ENCODE data around the gene FLT3. TPM values are rescaled to one million over a fixed set of nuclear protein-coding genes. Genes with fewer than 3 reads are reported as not detected.
"Not testable (repeated sequence)": the region's sequence is repeated elsewhere in the genome, so short reads cannot be mapped to it uniquely, and the experiment has no call there.

Gene FLT3
- under 1 TPM in 2 of 3 donors, not detected in 1; 0.08 to 0.11 TPM for total RNA-seq

DNA sequence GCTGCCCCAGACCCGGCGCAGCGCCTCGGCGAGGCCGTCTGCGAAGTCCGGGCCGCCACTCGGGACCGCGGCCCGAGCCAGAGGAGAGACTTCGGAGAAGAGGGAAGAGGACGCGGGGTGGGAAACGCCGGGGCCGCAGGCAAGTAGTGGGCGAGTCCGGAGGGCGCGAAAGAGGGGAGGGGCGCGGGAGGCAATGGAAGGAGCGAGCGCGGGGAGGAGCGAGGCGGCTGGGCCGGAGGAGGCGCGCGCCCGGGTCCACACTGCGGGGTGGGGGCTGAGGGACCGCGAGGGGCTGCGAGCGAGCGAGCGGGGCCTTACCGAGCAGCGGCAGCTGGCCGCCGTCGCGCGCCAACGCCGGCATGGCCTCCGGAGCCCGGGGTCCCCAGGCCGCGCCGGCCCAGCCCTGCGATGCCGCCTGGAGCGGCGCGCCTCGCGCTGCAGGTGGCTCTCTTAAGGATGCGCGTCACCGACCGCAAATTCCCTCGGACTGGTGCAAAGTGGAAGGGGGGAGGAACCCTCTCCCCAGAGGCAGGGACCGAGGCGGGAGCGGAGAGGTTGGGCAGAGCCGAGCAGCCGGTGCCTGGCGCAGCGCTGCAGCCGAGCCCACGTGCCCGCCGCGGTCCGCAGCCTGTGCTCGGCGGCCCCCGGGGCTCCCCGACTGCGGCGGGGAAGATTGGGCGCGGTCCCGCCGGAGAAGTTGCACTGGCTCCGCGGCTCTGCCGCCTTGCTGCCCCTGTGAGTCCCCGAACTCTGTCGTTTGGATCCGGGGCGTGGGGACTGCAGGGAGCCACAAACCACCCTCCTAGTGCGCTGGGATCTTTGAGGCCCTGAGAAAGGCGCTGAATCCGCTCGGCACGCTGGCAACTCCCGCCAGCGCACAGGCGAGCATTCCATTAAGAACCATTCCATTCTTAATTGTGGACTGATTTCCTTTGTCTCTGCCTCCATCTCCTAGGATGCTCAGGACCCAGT is at the start of gene FLT3:
Gene FLT3, minus strand, starts transcription at position 427 of the 972 bp plus-strand sequence. Its CDS starts 66 bp downstream, at position 361.
- ATAC-seq = peak; percentile 81 to 87
- Mint-ChIP-seq H3K4me3 (peak within 1 kb of the TSS; percentile 56), H3K4me1 (ENCODE audit: low read depth) (peaks cover 9% of the 10 kb centered on the region), H3K36me3 (ENCODE audit: insufficient read depth) (no peaks in the 10 kb centered on the region), H3K27me3 (ENCODE audit: low read depth) (peaks cover 52% of the 10 kb centered on the region), H3K9me3 (no peaks in the 10 kb centered on the region)
- no peak for DNase-seq

DNA sequence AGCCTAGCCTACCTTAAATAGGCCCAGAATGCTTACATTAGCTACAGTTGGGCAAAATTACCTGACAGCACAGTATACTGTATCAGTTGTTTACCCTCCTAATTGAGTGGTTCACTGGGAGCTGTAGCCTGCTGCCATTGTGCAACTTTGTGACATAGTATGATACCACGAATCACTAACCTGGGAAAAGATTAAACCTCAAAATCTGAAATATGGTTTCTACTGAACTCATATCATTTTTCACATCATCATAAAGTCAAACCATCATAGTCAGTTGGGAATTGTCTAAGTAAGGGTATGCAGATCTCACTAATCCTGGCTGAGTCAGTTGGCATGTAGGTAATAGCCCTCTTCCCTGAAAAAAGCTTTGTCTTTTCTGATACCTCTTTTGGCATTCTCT is 47.1 kb upstream of the FLT3 start:
- H3K27me3 Mint-ChIP-seq (ENCODE audit: low read depth) = no peaks in the 10 kb centered on the region
- no peak overlapping the region for H3K4me3 Mint-ChIP-seq
- H3K36me3 Mint-ChIP-seq (ENCODE audit: insufficient read depth) = peaks cover 2% of the 10 kb centered on the region
- peaks cover 56% of the 10 kb centered on the region for H3K4me1 Mint-ChIP-seq (ENCODE audit: low read depth)
- no peak for DNase-seq
- no peaks in the 10 kb centered on the region for H3K9me3 Mint-ChIP-seq
- peak; percentile 85 to 89 for ATAC-seq

DNA sequence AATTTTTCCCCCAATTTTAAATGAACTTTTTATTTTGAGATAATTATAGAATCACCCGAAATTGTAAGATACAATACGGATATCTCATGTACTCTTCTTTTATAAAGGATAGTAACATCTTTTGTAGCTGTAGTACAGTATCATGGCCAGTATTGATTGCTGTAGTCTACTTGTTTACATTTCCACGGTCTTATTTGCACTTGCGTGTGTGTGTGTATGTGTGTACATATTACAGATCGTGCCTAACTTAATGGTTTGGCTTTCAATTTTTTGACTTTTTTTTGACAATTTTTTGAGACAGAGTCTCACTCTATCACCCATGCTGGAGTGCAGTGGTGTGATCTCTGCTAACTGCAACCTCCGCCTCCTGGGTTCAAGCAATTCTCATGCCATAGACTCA is 44.7 kb upstream of the FLT3 start:
- Mint-ChIP-seq H3K27me3 (ENCODE audit: low read depth) (no peaks in the 10 kb centered on the region), H3K4me1 (ENCODE audit: low read depth) (peaks cover 67% of the 10 kb centered on the region), H3K36me3 (ENCODE audit: insufficient read depth) (peaks cover 2% of the 10 kb centered on the region), H3K9me3 (no peaks in the 10 kb centered on the region), H3K4me3 (no peak overlapping the region)
- ATAC-seq (no peak), DNase-seq (no peak)

DNA sequence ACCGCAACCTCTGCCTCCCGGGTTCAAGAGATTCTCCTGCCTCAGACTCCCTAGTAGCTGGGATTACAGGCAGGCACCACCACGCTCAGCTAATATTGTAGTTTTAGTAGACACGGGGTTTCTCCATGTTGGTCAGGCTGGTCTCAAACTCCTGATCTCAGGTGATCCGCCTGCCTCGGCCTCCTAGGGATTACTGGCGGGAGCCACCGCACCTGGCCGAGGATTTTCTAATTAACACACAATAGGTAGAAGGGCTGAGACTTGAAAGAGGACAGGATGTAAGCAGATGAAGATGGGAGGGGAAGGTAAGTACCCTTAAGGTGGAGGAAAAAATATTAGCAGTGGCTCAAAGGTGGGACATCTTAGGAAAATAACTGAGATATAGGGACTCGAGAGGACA is 41.2 kb upstream of the FLT3 start:
- Mint-ChIP-seq H3K4me1 (ENCODE audit: low read depth) (peaks cover 59% of the 10 kb centered on the region), H3K4me3 (peak overlapping the region; percentile 54)
- ATAC-seq; H3K36me3 Mint-ChIP-seq (ENCODE audit: insufficient read depth); DNase-seq; H3K9me3 Mint-ChIP-seq; H3K27me3 Mint-ChIP-seq (ENCODE audit: low read depth): not testable (repeated sequence)

DNA sequence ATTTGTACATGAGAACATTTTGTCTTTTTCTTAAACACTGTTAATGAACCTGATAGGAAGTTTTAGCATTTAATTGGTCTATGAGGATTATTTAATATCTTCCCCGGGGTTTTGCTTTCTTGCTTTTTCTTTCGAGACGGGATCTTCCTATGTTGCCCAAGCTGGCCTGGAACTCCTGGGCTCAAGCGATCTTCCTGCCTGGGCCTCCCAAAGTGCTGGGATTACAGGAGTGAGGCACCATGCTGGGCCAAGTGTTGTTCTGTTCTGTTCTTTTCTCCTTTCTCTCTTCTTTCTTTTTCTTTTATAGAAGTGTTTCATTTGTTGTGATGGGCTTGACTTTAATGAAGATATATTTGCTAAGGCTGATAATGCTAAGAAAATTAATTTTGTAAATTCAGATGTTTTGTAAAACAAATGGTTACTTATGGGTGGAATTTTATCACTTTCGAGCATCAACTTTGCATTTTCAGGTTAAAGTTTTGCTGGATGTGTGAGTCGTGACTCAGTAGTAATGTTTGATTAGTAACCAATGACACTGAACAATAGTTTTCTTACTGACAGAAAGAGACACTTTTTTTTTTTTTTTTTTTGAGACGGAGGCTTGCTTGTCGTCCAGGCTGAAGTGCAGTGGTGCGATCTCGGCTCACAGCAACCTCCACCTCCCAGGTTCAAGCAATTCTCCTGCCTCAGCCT is 40.2 kb upstream of the FLT3 start:
- no peak for ATAC-seq
- Mint-ChIP-seq H3K4me3 (peak overlapping the region; percentile 86), H3K27me3 (ENCODE audit: low read depth) (no peaks in the 10 kb centered on the region), H3K9me3 (no peaks in the 10 kb centered on the region), H3K36me3 (ENCODE audit: insufficient read depth) (peaks cover 2% of the 10 kb centered on the region), H3K4me1 (ENCODE audit: low read depth) (peaks cover 53% of the 10 kb centered on the region)
- no peak for DNase-seq

DNA sequence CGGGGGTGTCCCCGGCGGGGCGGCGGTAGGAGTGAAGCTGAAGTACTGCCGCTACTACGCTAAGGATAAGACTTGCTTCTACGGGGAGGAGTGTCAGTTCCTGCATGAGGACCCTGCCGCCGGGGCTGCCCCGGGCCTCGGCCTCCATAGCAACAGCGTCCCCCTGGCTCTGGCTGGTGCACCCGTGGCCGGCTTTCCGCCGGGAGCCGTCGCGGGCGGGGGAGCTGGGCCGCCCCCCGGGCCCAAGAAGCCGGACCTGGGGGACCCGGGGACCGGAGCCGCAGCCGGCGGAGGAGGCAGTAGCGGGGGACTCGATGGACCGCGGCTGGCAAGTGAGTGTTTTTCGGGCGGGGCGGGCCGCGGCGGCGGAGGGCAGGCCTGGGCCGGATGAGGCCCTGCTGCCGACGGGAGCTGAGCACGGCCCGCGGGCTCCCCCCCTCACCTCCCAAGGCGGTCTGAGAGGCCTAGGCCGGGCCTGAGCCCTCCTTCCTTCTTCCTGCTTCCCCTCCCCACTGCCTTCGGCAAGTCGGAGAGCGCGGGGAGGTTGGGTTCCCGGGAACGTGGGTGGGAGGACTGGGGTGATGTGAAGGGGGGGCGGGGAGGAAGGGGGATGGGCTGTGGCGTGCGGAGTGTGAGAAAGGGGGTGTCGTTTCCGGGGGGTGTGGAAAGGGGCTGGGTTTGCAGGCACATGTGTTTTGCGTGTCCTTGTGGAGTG is 38.5 kb upstream of the FLT3 start:
- peak; percentile 68 to 72 for ATAC-seq
- Mint-ChIP-seq H3K36me3 (ENCODE audit: insufficient read depth) (peaks cover 2% of the 10 kb centered on the region), H3K9me3 (no peaks in the 10 kb centered on the region), H3K4me1 (ENCODE audit: low read depth) (peaks cover 51% of the 10 kb centered on the region), H3K27me3 (ENCODE audit: low read depth) (no peaks in the 10 kb centered on the region), H3K4me3 (peak overlapping the region; percentile 86)
- DNase-seq = peak; percentile 88

DNA sequence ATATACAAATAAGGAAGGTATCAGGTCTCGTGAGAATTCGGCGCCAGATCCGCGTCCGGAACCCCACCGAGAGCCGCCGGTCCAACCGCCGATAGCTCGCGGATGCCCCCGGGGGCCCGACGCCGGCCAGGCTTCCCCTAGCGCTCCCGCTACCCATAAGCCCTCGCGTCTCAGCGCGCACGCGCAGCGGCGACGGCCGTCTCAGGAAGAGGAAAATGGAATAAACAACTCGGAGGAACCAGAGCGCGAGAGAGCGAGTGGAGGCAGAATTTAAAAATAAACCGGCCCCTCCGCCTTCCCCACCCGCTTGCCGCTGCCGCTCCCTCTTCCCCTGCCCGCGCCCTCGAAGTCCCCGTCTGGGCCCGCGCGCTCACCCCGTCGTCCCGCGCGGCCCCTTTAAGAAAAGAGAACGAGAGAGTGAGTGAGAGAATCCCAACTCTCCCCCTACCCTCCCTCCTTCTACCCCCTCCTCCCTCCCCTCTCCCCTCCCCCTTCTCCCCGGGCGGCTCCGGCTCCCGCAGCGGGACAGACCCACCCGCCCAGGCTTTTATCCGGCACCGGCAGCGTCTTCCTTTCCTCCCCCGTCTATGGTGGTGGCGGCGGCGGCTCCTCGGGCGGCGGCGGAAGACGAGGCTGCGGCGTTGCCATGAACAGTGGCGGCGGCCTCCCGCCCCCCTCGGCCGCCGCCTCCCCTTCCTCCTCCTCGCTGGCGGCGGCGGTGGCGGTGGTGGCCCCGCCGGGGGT is 37.8 kb upstream of the FLT3 start, which contains the start of gene PAN3:
Gene PAN3, plus strand, starts transcription at position 534 of the 744 bp plus-strand sequence. Its CDS starts 113 bp downstream, at position 647.
- Mint-ChIP-seq H3K36me3 (ENCODE audit: insufficient read depth) (no peaks in the 10 kb centered on the region), H3K9me3 (no peaks in the 10 kb centered on the region), H3K4me3 (peak within 1 kb of the TSS; percentile 86), H3K4me1 (ENCODE audit: low read depth) (peaks cover 47% of the 10 kb centered on the region), H3K27me3 (ENCODE audit: low read depth) (no peaks in the 10 kb centered on the region)
- DNase-seq = peak; percentile 86
- peak; percentile 59 to 62 for ATAC-seq

DNA sequence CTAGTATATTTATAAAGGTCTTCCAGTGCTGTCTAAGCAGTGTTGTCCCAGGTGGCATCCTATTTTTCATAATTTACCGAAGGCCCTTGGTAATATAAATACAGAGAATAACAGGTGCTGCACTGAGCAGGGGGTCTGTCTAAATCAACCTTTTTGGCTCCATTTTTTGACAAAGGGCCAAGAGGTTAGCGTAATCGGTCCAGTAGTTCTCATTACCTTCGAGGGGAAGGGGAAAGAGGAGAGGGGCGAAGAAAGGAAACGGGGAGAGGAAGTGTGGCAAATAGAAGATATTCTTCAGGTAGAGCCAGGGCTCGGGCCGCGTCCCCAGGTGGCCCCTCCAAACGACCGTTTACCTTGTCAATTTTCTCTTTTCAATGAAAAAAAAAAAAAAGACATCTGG is 37.2 kb upstream of the FLT3 start:
- H3K4me1 Mint-ChIP-seq (ENCODE audit: low read depth) = peaks cover 41% of the 10 kb centered on the region
- DNase-seq (no peak), ATAC-seq (no peak)
- no peaks in the 10 kb centered on the region for H3K36me3 Mint-ChIP-seq (ENCODE audit: insufficient read depth)
- H3K4me3 Mint-ChIP-seq = peak overlapping the region; percentile 86
- H3K9me3 Mint-ChIP-seq = no peaks in the 10 kb centered on the region
- H3K27me3 Mint-ChIP-seq (ENCODE audit: low read depth) = no peaks in the 10 kb centered on the region

DNA sequence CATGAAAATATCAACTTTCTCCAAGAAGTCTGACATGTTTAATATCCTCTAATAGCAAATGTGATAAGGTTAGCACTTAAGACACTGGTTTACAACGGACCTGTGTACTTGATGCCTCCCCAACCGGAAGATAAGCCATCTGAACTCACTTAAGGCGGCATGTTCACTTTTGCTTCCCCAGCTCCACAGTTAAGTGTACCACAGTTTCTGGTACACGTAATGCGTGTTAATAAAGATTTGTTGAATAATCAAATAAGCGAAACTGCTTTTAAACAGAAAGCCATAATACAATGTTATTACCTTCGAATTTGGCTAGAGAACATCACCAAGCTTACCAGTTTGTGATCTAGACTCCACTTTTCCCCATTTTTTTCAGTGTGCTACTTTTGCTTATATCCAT is 36.5 kb upstream of the FLT3 start:
- peaks cover 34% of the 10 kb centered on the region for H3K4me1 Mint-ChIP-seq (ENCODE audit: low read depth)
- no peak for DNase-seq
- peak overlapping the region; percentile 86 for H3K4me3 Mint-ChIP-seq
- ATAC-seq = no peak
- no peaks in the 10 kb centered on the region for H3K9me3 Mint-ChIP-seq
- no peaks in the 10 kb centered on the region for H3K27me3 Mint-ChIP-seq (ENCODE audit: low read depth)
- no peaks in the 10 kb centered on the region for H3K36me3 Mint-ChIP-seq (ENCODE audit: insufficient read depth)

DNA sequence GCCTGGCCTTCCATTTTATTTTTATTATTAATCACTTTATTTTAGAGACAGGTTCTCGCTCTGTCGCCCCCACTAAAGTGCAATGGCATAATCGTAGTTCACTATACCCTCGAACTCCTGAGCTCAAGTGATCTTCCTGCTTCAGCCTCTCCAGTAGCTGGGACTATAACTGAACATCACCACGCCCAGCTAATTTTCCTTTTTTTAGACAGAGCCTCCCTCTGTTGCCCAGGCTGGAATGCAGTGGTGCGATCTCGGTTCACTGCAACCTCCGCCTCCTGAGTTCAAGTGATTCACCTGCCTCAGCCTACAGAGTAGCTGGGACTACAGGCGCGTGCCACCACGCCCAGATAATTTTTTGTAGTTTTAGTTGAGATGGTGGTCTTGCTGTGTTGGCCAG is 31.3 kb upstream of the FLT3 start:
- H3K9me3 Mint-ChIP-seq = no peaks in the 10 kb centered on the region
- H3K27me3 Mint-ChIP-seq (ENCODE audit: low read depth) = no peaks in the 10 kb centered on the region
- H3K36me3 Mint-ChIP-seq (ENCODE audit: insufficient read depth) = no peaks in the 10 kb centered on the region
- DNase-seq (no peak), ATAC-seq (no peak)
- H3K4me3 Mint-ChIP-seq = no peak overlapping the region
- H3K4me1 Mint-ChIP-seq (ENCODE audit: low read depth) = no peaks in the 10 kb centered on the region

DNA sequence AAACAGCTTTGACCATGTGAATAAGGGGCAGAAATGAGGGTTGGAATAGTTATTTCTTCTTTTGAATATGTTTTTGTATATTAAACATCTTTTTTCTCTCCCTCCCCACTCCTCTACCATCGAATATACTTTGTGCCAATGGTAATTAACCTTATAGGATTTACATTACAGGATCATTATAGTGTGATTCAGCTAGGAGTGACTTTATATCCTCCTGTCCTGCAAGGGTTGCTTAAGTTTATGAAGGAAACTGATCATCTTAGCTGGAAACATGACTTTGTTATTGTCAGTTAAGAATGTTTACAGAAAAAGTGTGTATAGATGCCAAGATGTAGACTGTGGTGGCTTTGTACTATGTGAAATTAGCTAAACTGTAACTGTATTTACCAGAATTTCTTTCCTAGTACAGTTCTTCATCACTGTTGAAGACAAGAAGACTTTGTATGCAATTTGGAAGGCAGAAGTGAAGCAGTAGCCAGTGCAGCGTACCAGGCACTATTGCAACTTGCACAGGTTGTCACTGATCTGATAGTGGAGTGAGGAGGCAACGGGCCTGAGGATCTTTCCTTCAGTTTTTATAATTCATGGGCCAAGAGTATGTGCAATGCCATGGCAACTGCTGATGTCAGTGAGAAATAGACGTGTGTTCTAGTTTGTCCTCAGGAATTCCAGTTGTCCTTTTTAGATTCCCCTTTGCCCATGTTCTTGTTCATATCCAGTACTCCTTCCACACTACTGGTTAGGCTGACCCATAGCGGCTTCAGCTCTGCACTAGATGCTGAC is 29.7 kb upstream of the FLT3 start:
- H3K27me3 Mint-ChIP-seq (ENCODE audit: low read depth) = no peaks in the 10 kb centered on the region
- no peak for ATAC-seq
- H3K4me1 Mint-ChIP-seq (ENCODE audit: low read depth) = no peaks in the 10 kb centered on the region
- no peaks in the 10 kb centered on the region for H3K9me3 Mint-ChIP-seq
- DNase-seq = no peak
- H3K4me3 Mint-ChIP-seq = no peak overlapping the region
- no peaks in the 10 kb centered on the region for H3K36me3 Mint-ChIP-seq (ENCODE audit: insufficient read depth)

DNA sequence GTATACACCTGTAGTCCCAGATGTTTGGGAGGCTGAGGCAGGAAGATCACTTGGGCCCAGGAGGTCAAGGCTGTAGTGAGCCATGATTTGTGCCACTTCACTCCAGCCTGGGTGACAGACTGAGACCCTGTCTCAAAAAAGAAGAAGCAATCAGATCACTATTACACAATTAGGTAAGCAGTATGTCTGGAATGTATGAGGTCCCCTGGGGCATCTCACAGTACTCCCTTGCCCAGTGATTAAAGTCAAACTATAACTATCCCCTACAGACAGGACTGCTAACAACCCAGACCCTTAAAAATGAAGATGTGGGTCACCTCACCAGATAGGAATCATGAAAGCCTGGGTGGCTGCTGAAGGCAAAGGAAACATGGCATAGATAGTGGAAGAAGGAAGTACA is 28.6 kb upstream of the FLT3 start:
- no peaks in the 10 kb centered on the region for H3K36me3 Mint-ChIP-seq (ENCODE audit: insufficient read depth)
- H3K4me1 Mint-ChIP-seq (ENCODE audit: low read depth) = no peaks in the 10 kb centered on the region
- ATAC-seq = no peak
- no peak overlapping the region for H3K4me3 Mint-ChIP-seq
- H3K27me3 Mint-ChIP-seq (ENCODE audit: low read depth) = no peaks in the 10 kb centered on the region
- no peak for DNase-seq
- no peaks in the 10 kb centered on the region for H3K9me3 Mint-ChIP-seq

DNA sequence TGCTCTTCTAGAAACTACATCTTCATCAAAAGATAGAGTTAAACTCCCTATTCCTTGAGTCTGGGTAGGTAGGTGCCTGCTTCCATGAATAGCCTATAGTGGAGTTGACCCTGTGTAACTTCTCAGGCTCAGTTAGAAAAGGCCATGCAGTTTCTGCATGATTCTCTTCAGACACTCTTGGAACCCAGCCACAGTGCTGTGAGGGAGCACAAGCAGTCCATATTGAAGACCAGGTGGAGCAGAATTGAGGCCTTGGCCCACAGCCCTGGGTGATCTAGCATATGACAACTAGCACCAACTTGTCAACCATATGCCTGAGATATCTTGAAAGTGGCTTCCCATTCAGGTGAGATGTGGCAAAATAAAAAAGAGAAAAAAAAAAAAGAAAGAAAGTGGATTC is 27.7 kb upstream of the FLT3 start:
- Mint-ChIP-seq H3K4me1 (ENCODE audit: low read depth) (no peaks in the 10 kb centered on the region), H3K27me3 (ENCODE audit: low read depth) (no peaks in the 10 kb centered on the region), H3K36me3 (ENCODE audit: insufficient read depth) (no peaks in the 10 kb centered on the region), H3K9me3 (no peaks in the 10 kb centered on the region), H3K4me3 (no peak overlapping the region)
- DNase-seq (no peak), ATAC-seq (no peak)
